Retinal pigment epithelial cell (primary cell): ENCODE measurements around the gene PEX3.

Experiments
- DNase-seq: peaks from one replicate; pipeline ENCODE4 v3.0.0-alpha.2; 2010; ENCODE audit warnings: low read depth
- H3K4me3 ChIP-seq: 2 replicates; pipeline ENCODE4 v1.5.1; 2011; ENCODE audit warnings: mild to moderate bottlenecking, low read length, control low read depth, moderate library complexity
- TF ChIP-seq, protein P1 (sequence below): conservative IDR thresholded peaks from 2 replicates; pipeline ENCODE4 v1.5.1; 2011; ENCODE audit warnings: low read depth, low read length, control low read depth, inconsistent platforms

The PEX3 gene

GRCh38 chr6:143490775-143491174, 40.2 kb downstream of the PEX3 start:
- TF ChIP-seq, protein P1, sequence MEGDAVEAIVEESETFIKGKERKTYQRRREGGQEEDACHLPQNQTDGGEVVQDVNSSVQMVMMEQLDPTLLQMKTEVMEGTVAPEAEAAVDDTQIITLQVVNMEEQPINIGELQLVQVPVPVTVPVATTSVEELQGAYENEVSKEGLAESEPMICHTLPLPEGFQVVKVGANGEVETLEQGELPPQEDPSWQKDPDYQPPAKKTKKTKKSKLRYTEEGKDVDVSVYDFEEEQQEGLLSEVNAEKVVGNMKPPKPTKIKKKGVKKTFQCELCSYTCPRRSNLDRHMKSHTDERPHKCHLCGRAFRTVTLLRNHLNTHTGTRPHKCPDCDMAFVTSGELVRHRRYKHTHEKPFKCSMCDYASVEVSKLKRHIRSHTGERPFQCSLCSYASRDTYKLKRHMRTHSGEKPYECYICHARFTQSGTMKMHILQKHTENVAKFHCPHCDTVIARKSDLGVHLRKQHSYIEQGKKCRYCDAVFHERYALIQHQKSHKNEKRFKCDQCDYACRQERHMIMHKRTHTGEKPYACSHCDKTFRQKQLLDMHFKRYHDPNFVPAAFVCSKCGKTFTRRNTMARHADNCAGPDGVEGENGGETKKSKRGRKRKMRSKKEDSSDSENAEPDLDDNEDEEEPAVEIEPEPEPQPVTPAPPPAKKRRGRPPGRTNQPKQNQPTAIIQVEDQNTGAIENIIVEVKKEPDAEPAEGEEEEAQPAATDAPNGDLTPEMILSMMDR = no peak
- H3K4me3 ChIP-seq = no peak overlapping the region
- DNase-seq = no peak

DNA sequence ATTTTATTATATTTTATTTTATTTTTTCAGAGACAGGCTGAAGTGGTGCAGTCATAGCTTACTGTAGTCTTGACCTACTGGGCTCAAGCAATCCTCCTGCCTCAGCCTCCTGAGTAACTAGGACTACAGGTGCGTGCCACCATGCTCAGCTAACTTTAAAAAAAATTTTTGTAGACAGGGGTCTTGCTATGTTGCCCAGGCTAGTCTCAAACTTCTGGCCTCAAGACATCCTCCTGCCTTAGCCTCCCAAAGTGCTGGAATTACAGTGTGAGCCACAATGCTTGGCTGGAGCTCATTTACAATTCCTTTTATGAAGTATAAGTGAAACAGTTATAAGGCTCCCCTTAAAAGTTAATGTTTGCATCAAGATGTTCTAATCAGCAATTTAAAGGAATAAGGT, 46.4 kb downstream of the PEX3 start:
- TF ChIP-seq, protein P1 = no peak
- H3K4me3 ChIP-seq = no peak overlapping the region
- DNase-seq = no peak

- TF ChIP-seq, protein P1 = no peak
- DNase-seq = no peak
- no peak overlapping the region for H3K4me3 ChIP-seq
Observed at GRCh38 chr6:143498428-143498827, 47.8 kb downstream of the PEX3 start.

GRCh38 chr6:143501851-143502250, 51.2 kb downstream of the PEX3 start:
- no peak overlapping the region for H3K4me3 ChIP-seq
- no peak for DNase-seq
- TF ChIP-seq, protein P1 = peak; percentile 19

DNA sequence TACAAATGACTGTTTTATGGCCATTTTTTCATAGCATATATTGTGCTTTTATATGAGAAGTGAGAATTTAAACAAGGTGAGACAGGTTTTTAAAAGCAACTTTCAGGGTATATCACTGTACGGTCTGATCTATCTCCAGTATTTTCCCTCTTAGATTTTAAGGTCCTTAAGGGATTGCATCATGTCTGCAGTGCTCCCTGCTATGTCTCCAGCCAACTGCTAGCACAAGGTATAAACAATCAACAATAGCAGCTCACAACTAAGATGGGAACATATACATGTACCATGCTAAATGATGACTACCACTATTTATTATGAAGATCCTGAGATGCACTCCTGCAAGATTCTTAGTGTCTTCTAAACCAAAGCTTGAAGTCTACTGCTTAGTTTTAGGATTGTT, 53.8 kb downstream of the PEX3 start:
- TF ChIP-seq, protein P1 = no peak
- DNase-seq = no peak
- H3K4me3 ChIP-seq = no peak overlapping the region

DNA sequence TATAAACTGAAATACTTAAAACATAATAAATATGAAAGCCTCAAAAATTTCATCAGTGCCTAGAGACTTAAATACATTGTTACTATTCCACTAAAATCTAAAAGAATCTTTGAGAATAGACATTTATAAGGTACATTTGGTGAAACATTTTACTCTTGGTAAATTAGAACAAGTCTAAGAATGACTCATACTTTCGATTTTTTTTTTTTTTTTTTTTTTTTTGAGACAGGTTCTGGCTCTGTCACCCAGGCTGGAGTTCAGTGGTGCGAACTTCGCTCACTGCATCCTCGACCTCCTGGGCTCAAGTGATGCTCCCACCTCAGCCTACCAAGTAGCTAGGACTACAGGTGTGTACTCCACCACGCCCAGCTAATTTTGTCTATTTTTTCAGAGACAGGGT, 54.5 kb downstream of the PEX3 start:
- TF ChIP-seq, protein P1 = no peak
- no peak overlapping the region for H3K4me3 ChIP-seq
- DNase-seq = no peak

GRCh38 chr6:143505537-143505936, 54.9 kb downstream of the PEX3 start:
- H3K4me3 ChIP-seq = no peak overlapping the region
- TF ChIP-seq, protein P1 = no peak
- DNase-seq = no peak
